ENCODE measurements around the gene GATA2.

GATA2 gene

GRCh38 chr3:128503164-128503651 lies 10.2 kb upstream of the GATA2 start:
- H3K36me3 ChIP-seq (ENCODE audit: control insufficient read depth, insufficient read depth, low read length): no peaks in the 10 kb centered on the region
- no peak overlapping the region for H3K4me3 ChIP-seq (ENCODE audit: insufficient read depth, low read depth, low read length)
- no peaks in the 10 kb centered on the region for H3K4me1 ChIP-seq (ENCODE audit: control insufficient read depth, insufficient read depth, low read length)
- no peaks in the 10 kb centered on the region for H3K9me3 ChIP-seq (ENCODE audit: control insufficient read depth, low read length)
- WGBS, 2 experiments: 79 to 85% methylated on average over 12 of the region's 12 CpGs
- H3K27me3 ChIP-seq (ENCODE audit: control insufficient read depth, insufficient read depth, low read length, poor library complexity, severe bottlenecking): peaks cover 20% of the 10 kb centered on the region
- no peak overlapping the region for H3K27ac ChIP-seq (ENCODE audit: insufficient read depth, low read depth, low read length, poor library complexity, severe bottlenecking)

DNA sequence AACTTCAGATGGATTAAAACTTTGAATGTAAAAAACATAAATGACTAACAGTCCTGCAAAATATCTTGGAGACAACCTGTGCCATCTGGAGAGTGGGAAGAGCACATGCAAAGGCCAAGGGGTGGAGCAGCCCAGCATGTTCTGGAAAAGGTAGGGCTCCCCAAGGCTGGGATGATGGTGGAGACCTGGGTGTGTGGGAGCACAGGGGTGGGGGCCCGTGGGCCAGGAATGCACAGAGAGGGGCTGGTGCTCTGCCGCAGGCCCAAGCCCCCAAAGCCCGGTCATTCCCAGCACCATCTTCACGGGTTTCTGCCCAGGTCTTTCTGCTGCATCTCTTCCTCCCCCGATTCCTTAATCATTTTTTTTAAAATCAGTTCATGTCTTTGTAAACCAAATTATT lies 9.7 kb upstream of the GATA2 start:
- Histone ChIP-seq H3K4me1 (ENCODE audit: control insufficient read depth, insufficient read depth, low read length) (no peaks in the 10 kb centered on the region), H3K36me3 (ENCODE audit: control insufficient read depth, insufficient read depth, low read length) (no peaks in the 10 kb centered on the region), H3K4me3 (ENCODE audit: insufficient read depth, low read depth, low read length) (no peak overlapping the region), H3K27me3 (ENCODE audit: control insufficient read depth, insufficient read depth, low read length, poor library complexity, severe bottlenecking) (peaks cover 25% of the 10 kb centered on the region), H3K9me3 (ENCODE audit: control insufficient read depth, low read length) (no peaks in the 10 kb centered on the region), H3K27ac (ENCODE audit: insufficient read depth, low read depth, low read length, poor library complexity, severe bottlenecking) (no peak overlapping the region)
- 84 to 92% methylated on average over 5 of the region's 5 CpGs for WGBS, 2 experiments

- H3K9me3 ChIP-seq (ENCODE audit: control insufficient read depth, low read length): no peaks in the 10 kb centered on the region
- 84 to 100% methylated on average over 2 to 3 of the region's 3 CpGs for WGBS, 2 experiments
- H3K4me1 ChIP-seq (ENCODE audit: control insufficient read depth, insufficient read depth, low read length): peaks cover 11% of the 10 kb centered on the region
- peaks cover 38% of the 10 kb centered on the region for H3K27me3 ChIP-seq (ENCODE audit: control insufficient read depth, insufficient read depth, low read length, poor library complexity, severe bottlenecking)
- H3K27ac ChIP-seq (ENCODE audit: insufficient read depth, low read depth, low read length, poor library complexity, severe bottlenecking): no peak overlapping the region
- H3K36me3 ChIP-seq (ENCODE audit: control insufficient read depth, insufficient read depth, low read length): no peaks in the 10 kb centered on the region
- H3K4me3 ChIP-seq (ENCODE audit: insufficient read depth, low read depth, low read length): no peak overlapping the region
Measured at GRCh38 chr3:128501431-128501830, 8.4 kb upstream of the GATA2 start.

DNA sequence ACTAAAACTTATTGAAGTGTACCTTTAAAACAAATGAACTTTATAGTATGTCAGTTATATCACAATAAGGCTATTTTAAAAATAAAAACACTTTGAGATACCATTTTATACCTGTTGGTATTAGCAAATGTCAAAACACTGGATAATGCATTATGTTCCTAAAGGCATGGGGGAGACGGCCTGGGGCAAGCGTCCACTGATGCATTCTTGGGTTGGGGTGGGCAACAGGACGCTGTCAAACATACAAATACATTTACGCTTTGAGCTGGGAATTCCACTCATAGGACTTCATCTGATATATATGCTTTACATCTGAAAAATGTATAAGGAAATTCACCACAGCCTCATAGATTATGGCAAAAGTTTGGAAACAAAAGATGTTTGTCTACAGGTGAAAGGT lies 7.6 kb upstream of the GATA2 start:
- WGBS, 2 experiments: 84 to 89% methylated on average over 4 of the region's 4 CpGs
- Histone ChIP-seq H3K36me3 (ENCODE audit: control insufficient read depth, insufficient read depth, low read length) (no peaks in the 10 kb centered on the region), H3K9me3 (ENCODE audit: control insufficient read depth, low read length) (no peaks in the 10 kb centered on the region), H3K4me1 (ENCODE audit: control insufficient read depth, insufficient read depth, low read length) (peaks cover 11% of the 10 kb centered on the region), H3K27ac (ENCODE audit: insufficient read depth, low read depth, low read length, poor library complexity, severe bottlenecking) (no peak overlapping the region), H3K4me3 (ENCODE audit: insufficient read depth, low read depth, low read length) (no peak overlapping the region), H3K27me3 (ENCODE audit: control insufficient read depth, insufficient read depth, low read length, poor library complexity, severe bottlenecking) (peaks cover 47% of the 10 kb centered on the region)

- peaks cover 54% of the 10 kb centered on the region for H3K27me3 ChIP-seq (ENCODE audit: control insufficient read depth, insufficient read depth, low read length, poor library complexity, severe bottlenecking)
- no peak overlapping the region for H3K27ac ChIP-seq (ENCODE audit: insufficient read depth, low read depth, low read length, poor library complexity, severe bottlenecking)
- H3K4me3 ChIP-seq (ENCODE audit: insufficient read depth, low read depth, low read length): no peak overlapping the region
- H3K36me3 ChIP-seq (ENCODE audit: control insufficient read depth, insufficient read depth, low read length): no peaks in the 10 kb centered on the region
- WGBS, 2 experiments: 92 to 93% methylated on average over 4 of the region's 4 CpGs
- H3K9me3 ChIP-seq (ENCODE audit: control insufficient read depth, low read length): no peaks in the 10 kb centered on the region
- H3K4me1 ChIP-seq (ENCODE audit: control insufficient read depth, insufficient read depth, low read length): peaks cover 11% of the 10 kb centered on the region
Measured at GRCh38 chr3:128499724-128500275, 6.8 kb upstream of the GATA2 start.

DNA sequence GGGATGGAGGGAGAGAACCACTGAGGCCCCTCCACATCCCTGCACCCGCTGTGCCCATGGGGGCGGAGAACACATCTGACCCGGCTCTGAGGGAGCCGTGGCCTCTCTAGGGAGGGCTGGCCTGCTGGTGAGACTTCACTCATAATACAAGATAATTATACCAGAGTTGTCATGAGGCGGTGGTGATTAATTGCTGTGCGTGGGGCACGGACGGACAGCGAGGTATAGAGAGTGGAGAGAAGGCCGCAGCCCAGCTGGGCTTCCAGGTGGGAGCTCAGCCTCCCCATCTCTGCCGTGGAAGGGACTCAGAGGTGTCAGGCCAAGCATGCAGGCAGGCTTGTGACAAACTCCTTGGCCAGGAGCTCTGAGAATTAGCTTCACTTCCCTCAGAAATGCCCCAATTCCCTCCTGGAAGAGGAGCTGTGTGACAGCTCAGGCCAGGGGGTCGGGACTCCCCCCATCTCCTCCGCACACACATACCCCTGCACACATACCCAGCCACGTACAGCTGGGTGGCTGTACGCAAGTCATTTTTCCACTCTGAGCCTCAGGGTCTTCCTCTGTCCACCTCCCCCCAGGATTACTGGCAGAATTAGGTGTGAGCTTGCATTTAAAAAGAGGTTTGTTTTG lies 6.0 kb upstream of the GATA2 start:
- Histone ChIP-seq H3K27me3 (ENCODE audit: control insufficient read depth, insufficient read depth, low read length, poor library complexity, severe bottlenecking) (peaks cover 62% of the 10 kb centered on the region), H3K9me3 (ENCODE audit: control insufficient read depth, low read length) (no peaks in the 10 kb centered on the region), H3K27ac (ENCODE audit: insufficient read depth, low read depth, low read length, poor library complexity, severe bottlenecking) (no peak overlapping the region), H3K4me3 (ENCODE audit: insufficient read depth, low read depth, low read length) (no peak overlapping the region), H3K36me3 (ENCODE audit: control insufficient read depth, insufficient read depth, low read length) (no peaks in the 10 kb centered on the region), H3K4me1 (ENCODE audit: control insufficient read depth, insufficient read depth, low read length) (peaks cover 11% of the 10 kb centered on the region)
- WGBS, 2 experiments: 83% methylated on average over 15 of the region's 15 CpGs

GRCh38 chr3:128498127-128498626 lies 5.2 kb upstream of the GATA2 start:
- WGBS, 2 experiments: 80 to 84% methylated on average over 5 of the region's 5 CpGs
- Histone ChIP-seq H3K27ac (ENCODE audit: insufficient read depth, low read depth, low read length, poor library complexity, severe bottlenecking) (no peak overlapping the region), H3K27me3 (ENCODE audit: control insufficient read depth, insufficient read depth, low read length, poor library complexity, severe bottlenecking) (peaks cover 70% of the 10 kb centered on the region), H3K4me3 (ENCODE audit: insufficient read depth, low read depth, low read length) (no peak overlapping the region), H3K9me3 (ENCODE audit: control insufficient read depth, low read length) (no peaks in the 10 kb centered on the region), H3K4me1 (ENCODE audit: control insufficient read depth, insufficient read depth, low read length) (peaks cover 11% of the 10 kb centered on the region), H3K36me3 (ENCODE audit: control insufficient read depth, insufficient read depth, low read length) (no peaks in the 10 kb centered on the region)

DNA sequence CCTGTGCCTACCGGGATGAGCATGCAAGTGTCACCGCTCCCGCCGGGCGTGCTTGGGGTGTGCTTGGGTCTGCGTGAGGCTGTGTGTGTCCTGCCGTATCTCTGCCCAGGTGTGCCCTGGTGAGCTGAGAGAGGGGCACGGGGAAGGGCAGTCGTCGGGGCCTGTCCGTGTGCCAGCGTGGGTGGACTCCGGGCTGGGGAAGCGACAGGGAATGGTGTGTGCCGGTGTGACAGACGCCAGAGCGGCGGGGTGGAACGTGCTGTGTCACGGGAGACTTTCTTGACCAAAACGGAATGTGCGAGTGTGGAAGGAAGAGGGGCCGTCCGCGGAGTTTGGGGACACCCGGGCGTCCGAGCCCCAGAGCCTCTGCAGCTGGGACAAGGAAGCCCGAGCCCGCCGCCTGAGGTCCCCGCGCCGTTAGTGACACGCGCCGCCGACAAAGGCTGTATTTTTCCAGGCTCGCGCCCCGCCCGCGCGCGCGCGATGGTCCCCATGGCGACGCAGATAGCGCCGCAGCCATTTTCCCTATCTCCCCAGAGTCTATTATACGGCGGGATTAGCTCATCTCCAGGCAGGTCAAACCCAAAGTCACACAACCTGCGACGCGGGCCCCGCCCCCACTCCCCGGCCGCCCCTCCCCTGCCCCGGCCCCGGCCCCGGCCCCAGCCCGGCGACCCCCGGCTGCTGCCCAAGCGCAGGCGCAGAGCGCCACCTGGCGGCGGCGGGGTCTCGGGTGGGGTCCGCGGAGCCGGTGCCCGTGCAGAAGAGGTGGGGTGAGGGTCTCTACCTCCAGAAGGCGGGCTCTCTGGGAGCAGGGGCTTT lies 4.5 kb upstream of the GATA2 start:
- Histone ChIP-seq H3K4me1 (ENCODE audit: control insufficient read depth, insufficient read depth, low read length) (peaks cover 17% of the 10 kb centered on the region), H3K4me3 (ENCODE audit: insufficient read depth, low read depth, low read length) (peak overlapping the region; percentile 46), H3K27ac (ENCODE audit: insufficient read depth, low read depth, low read length, poor library complexity, severe bottlenecking) (no peak overlapping the region), H3K27me3 (ENCODE audit: control insufficient read depth, insufficient read depth, low read length, poor library complexity, severe bottlenecking) (peaks cover 77% of the 10 kb centered on the region), H3K9me3 (ENCODE audit: control insufficient read depth, low read length) (no peaks in the 10 kb centered on the region), H3K36me3 (ENCODE audit: control insufficient read depth, insufficient read depth, low read length) (no peaks in the 10 kb centered on the region)
- 2% methylated on average over 77 of the region's 77 CpGs for WGBS, 2 experiments

- Histone ChIP-seq H3K4me1 (ENCODE audit: control insufficient read depth, insufficient read depth, low read length) (peaks cover 17% of the 10 kb centered on the region), H3K27me3 (ENCODE audit: control insufficient read depth, insufficient read depth, low read length, poor library complexity, severe bottlenecking) (peaks cover 81% of the 10 kb centered on the region), H3K4me3 (ENCODE audit: insufficient read depth, low read depth, low read length) (no peak overlapping the region), H3K36me3 (ENCODE audit: control insufficient read depth, insufficient read depth, low read length) (no peaks in the 10 kb centered on the region), H3K27ac (ENCODE audit: insufficient read depth, low read depth, low read length, poor library complexity, severe bottlenecking) (no peak overlapping the region), H3K9me3 (ENCODE audit: control insufficient read depth, low read length) (no peaks in the 10 kb centered on the region)
- WGBS, 2 experiments: 9 to 10% methylated on average over 45 of the region's 45 CpGs
Measured at GRCh38 chr3:128496602-128497304, 3.8 kb upstream of the GATA2 start.

All from ectodermal cell (in vitro differentiated cells).